GM19452 (cell line): ENCODE measurements around the gene CCDC85C.

Experiments
- ATAC-seq: cut with Tn5 transposase; IDR thresholded peaks from one replicate; pipeline ENCODE4 v1.9.1; 2021; ENCODE audit not compliant: unreplicated experiment

The CCDC85C gene

GRCh38 chr14:99592933-99593753 is 10.9 kb downstream of the CCDC85C start:
- ATAC-seq, result no peak

- ATAC-seq, result no peak
These were observed 11.6 kb downstream of the CCDC85C start for GRCh38 chr14:99592394-99592793.

GRCh38 chr14:99590746-99591555 is 13.1 kb downstream of the CCDC85C start:
- no peak for ATAC-seq

DNA sequence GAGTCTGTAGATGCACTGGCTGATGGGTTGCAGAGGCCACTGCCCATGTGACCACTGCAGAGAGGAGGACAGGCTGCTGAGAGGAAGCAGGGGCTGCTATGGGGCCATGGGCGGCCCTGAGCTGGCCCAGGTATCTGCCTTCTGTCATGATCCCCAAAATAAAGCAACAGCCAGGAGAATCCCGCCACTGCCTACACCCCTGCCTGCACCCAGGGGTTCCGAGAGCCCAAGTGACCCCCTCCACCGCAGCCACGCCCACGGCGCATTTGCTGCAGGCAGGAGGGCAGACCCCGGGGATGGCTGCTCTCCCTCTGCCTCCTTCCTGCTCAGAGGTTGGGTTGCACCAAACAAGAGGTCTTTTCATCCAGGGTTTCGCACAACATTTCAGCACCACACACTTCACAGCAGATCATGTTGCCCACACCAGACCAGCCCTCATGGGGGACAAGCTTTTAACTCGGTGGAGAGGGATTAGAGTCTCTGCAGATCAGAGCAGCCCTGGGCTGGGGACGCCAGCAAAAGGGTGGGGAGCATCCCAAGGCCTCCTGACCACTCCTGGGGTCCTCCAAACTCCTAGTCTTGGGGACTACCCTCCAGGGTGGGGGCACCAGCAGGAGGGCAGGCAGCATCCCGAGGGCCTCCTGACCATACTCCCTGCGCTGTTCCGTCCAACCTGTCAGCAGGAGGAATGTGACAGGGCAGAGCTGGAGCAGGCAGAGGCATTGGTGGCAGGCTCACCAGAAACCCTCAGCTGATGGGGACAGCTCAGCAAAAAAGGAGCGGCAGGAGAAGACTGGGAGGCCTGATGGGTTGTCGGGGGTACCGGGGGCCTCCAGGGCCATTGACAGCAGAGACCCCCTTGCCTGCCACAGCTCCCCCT is 14.1 kb downstream of the CCDC85C start:
- no peak for ATAC-seq

DNA sequence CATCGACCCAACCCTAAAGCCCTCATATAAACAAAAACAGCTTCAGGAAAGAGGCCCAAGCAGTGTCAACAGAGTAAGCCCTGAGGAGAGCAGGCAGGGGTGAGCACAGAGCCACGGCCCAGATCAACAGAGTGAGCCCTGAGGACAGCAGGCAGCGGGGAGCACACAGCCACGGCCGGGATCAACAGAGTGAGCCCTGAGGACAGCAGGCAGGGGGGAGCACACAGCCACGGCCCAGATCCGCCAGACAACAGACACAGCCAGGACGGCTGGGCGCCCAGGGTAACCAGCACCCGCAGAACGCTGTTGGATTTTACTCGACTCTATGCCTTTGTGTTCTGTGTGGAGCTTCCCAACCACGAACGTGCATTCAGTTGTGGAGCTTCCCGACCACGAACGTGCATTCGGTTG is 15.0 kb downstream of the CCDC85C start:
- no peak for ATAC-seq

DNA sequence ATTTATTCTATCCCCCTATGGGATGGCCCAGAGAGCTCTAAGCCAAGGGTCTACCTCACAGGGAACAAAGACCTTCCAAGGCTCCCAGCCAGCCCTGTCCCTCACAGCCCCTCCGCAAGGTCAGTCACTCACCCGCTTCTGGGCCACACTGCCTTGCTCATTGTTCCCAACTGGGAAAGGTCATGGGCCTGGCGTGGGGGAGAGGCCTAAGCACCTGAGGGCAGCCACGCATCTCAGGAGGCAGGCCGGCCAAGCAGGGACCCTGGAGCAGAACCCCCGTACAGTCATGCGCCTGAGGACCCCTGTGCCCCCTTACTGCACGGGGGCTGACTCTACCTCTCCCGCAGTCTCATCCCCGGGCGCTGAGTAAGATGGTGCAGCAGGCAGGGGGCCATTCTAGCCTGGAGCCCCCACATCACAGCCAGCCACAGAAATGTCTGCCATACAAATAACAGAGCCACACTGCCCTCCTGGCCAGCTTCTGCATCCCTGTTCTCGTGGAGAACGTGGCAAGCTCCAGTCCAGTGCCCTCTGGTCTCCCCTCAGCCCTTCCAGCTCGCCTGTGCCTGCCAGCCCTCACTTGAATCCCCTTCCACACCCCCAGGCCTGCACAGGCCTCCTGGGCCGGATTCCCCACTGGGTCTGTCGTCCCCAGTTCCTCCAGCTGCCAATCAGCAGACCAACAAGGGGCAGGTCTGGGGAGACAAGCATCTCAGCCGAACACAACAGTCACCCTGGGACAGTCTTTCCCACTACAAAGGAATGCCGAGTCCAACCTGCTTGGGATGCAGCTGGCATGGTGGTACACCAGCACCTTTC is 16.3 kb downstream of the CCDC85C start:
- no peak for ATAC-seq

DNA sequence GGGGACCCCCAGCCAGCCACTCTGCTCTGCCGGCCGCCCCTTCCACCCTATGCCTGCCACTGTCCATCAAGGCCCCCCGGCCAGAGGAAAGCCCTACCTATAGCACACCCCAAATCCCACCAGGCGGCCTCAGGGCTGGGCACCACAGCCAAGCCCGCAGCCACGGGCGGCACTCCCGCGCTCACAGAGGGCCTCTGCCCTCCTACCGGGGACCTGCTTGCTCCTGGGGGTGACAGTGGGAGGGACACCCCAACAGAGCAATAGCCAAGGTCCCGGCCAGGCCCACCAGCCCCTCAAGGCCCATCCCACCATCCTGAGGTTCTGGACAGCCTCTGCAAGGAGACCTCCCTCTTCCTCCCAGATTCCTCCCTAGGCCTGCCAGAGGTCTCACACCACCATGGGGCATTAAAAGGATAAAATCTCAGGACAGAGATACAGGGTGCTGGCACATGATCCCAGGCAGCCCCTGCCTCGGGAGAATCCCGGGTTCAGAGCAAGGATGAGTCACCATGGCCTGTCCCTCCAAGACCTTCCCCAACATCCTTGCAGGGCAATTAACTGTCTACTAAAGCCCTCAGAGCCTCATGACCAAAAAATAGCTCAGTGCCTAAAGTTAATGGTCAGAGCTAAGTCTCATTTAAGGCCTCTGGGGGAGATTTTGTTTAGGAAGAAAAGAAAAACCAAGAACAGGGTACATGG is 17.1 kb downstream of the CCDC85C start:
- no peak for ATAC-seq

DNA sequence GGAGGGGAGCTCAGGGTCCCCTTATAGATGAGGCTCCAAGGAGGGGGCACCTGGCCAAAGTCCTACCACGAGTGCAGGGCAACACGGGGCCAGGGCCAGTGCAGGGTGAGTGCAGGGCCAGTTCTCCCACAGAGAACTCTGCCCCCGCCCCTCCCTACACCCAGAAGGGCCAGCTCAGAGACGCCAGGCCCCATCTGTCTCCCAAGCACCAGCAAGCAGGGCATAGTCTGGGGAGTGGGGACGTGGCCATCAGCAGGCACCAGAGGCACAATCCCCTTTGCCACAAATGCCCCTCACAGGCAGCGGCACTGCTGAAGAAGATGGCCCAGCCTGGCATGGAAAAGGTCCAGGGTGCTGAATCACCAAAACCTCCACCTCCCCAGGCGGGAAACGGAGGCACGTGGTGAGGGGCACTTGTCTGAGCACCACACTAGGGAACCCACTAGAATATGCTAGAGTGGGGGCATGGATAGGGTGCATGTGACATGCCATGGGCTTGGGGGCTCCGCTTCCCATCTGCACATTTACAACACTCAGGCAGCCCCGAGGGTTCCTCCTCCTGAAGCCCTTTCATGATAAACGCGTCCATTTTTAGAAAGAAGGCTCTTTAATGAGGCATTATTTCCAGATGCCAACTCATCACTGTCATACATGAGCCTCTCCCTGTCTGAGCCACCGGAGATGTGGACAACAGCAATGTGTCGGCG is 17.8 kb downstream of the CCDC85C start:
- ATAC-seq, result no peak

DNA sequence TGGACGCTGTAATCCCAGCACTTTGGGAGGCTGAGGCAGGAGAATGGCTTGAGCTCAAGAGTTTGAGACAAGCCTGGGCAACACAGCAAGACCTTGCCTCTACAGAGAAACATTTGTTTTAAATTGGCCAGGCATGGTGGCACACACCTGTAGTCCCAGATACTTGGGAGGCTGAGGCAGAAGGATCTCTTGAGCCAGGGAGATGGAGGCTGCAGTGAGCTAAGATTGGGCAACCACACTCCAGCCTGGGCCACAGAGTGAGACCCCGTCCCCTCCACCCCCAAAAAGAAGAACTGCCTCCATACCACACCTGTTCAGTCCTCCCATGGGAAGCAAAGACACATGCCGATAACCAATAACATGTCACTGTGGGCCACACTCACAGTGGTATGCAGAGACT is 19.2 kb downstream of the CCDC85C start:
- ATAC-seq, result no peak

- ATAC-seq, result no peak
These were observed 22.1 kb downstream of the CCDC85C start for GRCh38 chr14:99581938-99582337.

DNA sequence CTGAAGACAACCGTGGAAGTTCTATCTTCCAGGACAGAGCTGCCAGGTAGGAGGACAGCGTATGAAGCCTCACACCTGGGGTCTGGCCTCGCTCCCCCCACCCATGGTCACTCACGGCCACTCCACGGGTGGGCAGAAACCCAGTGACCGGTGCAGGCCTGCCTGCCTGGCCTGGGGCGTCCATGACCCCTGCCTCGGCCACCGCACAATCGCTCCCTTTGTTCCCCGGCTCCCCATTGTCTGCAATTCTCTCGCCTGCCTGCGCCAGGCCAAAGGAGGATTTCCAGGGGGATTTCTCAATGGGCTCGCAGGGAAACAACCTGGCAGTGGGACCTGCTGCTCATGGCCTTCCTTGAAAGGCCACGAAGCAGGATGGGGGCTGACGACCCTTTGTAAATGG is 22.6 kb downstream of the CCDC85C start:
- no peak for ATAC-seq

GRCh38 chr14:99579903-99580571 is 24.0 kb downstream of the CCDC85C start:
- ATAC-seq, result no peak

DNA sequence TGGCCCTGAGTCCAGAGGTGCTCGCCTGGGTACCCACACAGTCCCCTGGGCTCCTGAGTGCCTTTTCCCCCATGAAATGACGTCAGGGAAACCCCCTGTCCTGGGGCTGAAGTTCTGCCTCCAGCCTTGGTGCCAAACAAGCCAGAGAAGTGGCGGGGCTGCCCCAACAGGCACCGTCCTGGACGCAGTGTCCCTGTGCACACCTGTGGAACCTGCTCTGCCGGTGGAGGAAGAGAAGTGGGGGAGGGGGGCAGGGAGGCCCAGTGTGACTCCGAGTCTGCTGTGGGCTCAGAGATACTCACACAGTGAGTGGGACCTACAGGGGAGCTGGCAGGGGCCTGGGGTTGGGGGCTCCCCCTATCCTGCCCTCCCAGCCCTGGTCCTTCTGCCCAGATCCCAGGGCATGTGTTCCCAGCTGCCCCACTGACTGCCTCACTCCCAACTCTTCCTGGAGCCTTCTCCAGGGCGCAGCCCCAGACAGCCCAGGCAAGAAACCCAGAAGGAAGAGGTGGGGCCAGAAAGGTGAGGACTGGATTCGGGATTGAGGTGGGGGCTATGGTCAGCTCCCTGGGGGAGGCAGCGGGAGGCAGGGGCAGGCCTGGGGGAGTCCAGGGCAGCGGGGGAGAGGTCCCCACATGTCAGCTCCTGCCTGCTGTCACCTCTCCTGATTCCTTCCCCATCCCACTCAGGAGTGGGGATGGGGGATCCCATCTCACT is 24.7 kb downstream of the CCDC85C start:
- ATAC-seq, result no peak

DNA sequence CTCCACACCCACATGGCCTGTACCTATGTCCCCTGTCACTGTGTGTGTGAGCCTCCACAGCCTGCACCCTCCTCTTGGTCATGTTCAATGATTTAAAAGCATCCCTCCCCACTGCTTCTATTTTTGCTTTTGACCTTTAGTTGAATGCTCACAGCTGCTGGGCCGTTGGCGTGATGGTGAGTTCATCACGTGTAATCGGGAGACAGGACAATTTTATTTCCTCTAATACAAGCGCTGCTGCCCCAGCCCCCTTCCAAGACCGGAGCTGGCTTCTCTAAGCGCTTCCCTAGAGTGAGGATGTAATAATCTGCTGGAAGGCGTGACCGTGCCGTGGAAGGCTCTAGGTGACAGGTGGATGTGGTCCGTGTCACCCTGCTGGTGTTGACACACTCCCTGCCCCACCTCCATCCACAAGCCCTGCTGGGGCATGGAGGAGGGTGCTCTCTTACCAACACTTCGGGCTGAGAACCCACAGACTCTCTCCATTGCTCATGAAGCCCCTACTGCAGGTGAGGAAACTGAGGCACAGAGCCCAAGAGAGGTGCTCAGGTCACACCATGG is 25.4 kb downstream of the CCDC85C start:
- no peak for ATAC-seq

GRCh38 chr14:99576761-99577705 is 27.0 kb downstream of the CCDC85C start:
- ATAC-seq, result no peak

DNA sequence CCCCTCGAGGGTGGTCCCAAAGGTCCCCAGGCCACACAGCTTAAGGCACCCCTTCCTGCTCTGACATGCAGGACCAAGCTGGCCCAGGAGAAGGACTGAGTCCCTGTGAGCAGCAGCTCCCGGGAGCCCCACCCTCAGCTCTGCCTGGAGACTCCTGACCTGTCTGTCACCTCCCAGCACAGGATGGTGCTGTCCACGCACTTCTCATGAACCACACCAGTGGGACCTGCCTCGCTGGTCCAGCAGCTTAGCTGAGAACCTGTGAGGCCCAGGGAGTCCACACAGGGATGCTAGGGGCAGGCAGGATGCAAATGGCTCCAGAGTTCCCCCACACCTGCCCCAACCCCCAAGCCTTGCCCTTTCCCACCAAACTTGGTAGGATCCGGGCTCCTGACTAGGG is 27.7 kb downstream of the CCDC85C start:
- ATAC-seq, result no peak
